HCEC 1CT (cell line): ENCODE results near the gene CFAP299.

Experiments used
- DNase-seq: peaks from one replicate; pipeline ENCODE4 v3.0.0-alpha.2; 2017

CFAP299 gene

DNA sequence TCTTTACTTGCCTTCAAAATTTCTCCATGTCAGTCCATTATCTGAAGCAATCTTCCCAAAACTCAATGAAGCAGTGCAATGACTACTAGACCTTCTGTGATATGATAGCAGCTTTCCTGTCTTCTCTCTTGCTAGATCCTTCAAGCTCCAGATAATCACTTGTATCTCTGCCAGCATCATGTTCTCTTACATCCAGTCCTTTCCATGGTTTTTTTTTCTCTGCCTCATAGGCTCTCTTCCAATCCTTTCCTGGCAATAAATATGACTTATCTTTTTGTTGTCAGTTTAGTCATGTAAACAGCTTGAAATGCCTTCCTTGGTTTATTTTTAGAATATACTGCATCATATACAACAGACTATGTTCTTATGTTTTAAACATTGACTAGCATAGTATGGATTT, 193.5 kb downstream of the CFAP299 start:
- DNase-seq: peak; percentile 24

DNA sequence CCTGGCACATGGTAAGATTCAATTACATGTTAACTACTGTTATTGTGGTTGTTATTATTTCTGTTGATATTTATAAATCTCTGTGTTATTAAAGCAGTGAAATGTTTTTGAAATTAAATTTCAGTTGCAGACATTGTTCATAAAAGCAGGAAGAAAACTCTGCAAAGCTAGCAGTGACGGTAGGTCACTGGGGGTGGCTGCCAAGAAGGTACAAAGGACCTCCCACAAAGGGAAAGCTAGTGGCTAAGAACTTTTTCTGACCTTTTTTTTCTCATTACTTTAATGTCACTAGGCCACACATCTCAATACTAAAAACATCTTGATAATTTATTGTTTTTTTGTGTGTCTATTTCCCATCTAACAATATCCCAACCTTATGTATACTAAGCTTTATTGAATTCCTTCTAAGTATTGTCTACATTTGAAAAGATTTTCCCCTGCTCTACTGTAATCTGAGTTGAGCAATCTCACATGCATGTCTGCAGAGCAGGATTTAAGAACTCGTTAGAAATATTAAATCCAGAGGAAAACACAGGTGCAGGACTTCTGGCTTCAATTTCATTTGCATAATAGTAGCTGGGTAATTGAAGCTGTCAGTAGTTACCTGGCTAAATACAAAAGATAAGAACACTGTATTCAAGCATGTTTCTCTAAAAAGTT, 197.3 kb downstream of the CFAP299 start:
- no peak for DNase-seq

DNA sequence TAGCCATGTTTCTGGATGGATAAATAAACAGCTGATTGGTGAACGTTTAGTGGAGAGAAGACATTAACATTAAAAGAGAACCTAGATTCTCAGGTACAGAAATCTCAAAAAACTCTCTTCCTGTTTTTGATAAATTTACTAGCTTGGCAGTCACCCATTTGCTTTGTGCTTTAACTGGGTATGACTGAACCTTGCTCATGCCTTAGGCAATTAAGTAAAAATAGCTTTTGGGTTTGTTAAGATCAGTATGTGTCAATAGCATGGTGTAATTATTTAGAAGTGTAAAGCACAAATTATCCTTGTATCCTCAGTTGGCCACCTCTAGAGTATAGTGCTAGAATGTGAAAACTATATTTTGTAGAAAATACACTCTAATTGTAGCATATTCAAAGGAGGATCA, 200.0 kb downstream of the CFAP299 start:
- DNase-seq: no peak

DNA sequence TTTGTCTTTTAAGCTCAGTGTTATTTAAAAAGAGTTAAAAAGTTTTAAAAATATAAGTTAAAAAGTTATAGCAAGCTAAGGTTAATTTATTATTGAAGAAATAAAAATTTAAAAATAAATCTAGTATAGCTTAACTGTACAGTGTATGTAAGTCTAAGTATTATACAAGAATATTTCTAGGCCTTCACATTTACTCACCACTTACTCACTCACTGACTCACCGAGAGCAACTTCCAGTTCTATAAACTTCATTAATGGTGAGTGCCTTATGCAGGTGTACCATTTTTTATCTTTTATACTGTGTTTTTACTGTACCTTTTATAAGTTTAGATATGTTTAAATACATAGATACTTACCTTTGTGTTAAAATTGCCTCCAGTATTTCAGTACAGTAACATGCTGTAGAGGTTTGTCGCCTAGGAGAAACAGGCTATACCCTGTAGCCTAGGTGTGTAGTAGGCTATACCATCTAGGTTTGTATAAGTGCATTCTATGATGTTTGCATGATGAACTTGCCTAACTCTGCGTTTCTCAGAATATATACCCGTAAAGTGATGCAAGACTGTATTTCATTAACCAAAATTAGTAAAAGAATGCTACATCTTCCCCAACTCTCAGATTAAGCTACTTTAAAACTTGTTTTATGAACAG, 202.9 kb downstream of the CFAP299 start:
- peak; percentile 59 for DNase-seq

DNA sequence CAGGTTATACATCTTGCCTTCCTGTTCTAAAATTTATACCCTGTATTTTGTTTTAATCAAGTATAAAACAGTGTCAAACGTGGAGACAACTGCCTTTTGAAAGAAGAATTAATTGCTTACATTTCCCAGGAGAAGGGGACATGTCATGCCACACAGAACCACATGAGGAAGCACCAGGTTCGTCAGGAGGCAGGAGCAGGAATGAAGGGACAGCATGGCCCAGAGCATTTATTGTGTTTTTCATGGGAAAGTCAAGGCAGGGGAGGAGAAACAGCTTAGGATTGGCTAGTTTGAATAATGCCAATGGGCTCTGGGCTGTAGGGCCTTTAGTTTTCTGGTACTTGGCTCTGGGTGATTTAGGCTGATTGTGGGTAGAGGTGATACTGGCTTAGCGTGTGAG, 203.7 kb downstream of the CFAP299 start:
- DNase-seq: no peak

DNA sequence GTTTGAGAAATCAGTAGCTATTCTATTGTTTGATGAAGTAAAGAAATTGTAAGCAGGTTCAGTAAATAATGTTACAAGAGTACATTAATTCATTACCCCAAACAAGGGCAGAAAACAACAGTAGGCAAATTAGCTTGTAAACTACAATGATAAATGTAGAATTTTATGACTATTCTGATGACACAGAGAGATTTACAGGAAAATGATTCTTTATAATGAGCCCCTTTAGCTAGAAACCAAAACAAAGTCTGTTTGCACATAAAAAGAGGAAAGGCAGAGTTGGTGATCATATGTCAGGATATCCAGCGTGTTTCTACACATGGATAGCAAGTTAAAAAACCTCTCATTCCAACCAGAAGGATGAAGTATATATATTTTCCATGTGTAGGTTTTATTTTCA, 204.8 kb downstream of the CFAP299 start:
- DNase-seq: no peak

DNA sequence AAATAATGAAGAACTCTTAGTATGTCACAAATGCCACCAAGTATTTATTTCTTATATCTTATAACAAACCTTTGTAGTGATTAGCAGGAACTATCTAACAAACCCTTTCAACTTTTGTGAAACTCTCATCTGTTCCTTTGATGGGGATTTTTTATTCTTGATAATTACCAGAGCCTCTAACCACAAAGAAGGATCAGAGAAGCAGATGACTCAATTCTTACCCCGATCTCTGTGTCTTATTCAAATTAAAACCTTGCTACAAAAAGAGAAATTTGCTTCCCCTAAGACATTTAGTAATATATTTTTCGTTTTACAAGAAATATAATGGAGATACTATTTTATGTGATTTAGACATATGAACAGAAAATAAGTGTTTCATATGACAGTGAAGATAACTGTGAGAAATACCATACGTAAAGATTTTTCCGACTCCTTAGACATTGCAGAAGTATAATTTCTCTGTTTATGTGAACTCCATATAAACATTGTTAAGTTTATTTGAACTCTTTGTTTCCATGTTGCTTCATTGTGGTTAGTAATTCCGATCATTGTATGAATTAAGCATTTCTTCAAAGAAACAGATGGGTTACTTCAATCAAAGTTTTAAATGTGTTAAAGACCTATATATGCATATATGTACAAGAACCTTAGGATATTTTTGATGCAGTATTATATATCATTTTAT, 205.4 kb downstream of the CFAP299 start:
- DNase-seq: peak; percentile 15

DNA sequence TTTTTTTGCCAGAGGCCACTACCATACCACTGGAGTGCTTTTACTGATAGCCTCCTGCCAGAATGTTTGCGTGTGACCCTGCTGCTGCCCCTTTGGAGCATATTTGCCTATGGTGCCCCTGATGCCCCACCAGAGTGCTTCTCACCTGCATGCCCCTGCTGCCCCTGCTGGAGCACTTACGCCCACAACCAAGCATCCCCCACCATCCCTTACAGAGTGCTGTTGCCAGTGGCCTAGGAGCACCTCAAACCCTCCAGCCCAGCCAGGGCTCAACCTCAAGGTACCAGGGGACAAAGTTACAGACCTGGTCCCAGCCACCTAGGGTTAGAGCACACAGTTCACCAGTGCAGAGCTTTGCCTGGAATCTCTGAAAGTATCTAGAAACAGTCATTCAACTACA, 207.2 kb downstream of the CFAP299 start:
- no peak for DNase-seq

DNA sequence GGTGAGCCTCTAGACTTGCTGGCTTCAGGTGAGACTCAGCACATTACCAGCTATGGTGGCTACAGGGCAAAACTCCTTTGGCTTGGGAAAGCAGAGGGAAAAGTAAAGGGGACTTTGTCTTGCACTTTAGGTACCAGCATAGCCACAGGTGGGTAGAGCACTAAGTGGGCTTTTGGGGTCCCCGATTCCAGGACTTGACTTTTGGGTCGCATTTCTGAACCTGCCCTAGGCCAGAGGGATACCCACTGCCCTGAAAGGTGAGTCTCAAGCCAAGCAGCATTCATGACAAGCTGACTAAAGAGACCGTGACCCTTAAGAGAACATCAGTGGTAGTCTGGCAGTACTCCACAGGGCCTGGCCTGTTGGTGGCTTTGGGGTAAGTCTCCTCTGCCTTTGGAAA, 224.8 kb downstream of the CFAP299 start:
- DNase-seq: no peak

DNA sequence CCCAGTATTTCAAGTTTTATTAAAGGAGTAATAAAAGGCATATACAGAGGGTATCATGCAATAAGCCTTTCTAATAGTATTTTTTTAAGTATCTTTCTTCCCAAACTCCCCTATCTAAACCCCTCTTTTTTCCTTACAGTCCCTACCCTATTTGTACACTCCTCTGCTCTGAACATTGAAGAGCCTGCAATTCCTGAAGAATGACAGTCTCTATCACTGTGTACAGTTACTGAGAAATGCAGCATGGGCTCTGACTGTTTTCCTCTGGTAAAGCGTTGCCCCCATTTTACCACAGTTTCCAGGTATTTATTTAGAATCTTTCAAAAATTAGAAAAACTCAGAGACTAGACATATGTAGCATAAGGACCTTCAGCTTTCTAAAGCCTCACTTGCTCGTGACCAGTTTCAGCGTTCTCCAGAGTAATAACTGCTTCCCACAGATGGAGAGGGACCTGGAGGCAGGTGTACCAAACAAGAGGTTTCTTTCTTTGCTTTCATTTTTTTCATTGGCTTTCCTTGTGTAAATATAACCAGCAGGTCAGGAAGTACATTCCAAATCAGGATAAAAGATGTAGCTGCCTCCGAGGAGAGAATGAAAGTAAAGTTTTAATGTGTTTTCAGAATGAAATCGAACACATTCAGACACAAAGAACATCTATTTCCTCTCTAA, 230.8 kb downstream of the CFAP299 start:
- DNase-seq: no peak

DNA sequence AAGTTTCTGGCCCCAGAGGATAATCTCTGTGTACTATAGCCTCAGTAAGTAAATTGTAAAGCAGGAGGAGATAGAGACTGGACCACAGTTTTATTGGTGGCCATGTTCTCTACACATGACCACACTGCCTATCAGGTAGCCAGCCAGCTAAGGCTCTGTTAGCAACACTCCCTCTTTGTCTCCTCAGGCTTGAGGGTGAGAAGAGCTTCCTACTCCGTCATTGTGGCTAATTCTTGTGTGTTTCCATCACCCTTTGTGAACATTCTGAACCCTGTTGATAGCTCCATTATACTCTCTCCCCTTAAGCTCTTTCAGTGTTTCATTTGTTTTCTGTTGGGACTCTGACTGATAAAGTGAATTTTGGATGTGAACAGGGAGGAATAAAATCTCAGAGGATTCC, 233.4 kb downstream of the CFAP299 start:
- DNase-seq: no peak

DNA sequence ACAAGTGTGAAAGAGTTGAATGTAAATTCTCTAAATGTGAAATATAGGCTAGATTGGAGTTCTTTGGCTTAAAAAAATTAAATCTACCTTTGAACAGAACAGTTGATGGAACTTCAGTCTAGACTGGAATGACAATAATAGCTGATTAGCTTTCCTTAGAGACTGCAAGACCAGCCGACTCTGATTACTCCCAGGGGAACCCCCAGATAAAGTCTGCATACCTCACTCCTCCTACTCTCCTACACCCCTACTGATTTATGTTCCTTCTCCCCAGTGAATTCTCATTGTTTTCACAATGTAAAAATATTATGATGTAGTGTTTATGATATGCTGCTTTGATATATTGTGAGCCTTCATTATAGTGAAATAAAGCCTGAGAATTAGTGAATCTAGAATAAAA, 241.3 kb downstream of the CFAP299 start:
- DNase-seq: no peak

DNA sequence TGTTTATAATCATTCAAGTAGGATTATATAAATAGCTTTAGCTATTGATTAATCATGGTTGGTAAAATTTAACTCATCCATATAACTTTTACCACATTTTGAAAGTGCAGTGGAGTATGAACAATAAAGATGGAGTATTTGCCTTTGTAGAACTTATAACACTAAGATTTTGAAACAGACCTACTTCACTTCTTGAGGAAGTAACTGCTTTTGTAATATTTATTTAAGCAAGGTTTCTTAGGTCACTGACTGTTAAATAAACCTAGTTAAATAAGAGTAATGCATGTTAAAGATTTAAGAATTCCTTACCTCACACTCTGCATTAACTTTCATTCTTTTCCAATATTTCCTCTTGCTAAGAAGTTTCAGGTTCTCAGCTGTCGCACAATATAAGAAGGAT, 242.5 kb downstream of the CFAP299 start:
- no peak for DNase-seq

DNA sequence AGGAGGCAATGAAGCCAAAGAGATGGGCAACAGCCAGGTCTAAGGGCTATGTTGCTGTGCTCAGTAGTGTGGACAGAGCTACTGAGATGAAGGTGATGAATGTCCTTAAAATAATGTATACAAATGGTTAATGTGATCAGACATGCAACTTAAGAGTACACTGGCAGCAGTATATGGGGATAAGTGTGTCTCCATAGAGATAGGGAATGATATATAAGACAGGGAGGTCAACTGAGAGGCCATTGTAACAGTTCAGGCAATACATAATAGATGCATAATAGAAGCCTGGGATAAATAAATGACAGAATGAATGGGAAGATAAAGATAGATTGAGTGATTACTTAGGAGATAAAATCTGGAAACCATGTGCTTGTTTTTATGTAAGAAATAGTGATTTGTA, 250.0 kb downstream of the CFAP299 start:
- DNase-seq: no peak

DNA sequence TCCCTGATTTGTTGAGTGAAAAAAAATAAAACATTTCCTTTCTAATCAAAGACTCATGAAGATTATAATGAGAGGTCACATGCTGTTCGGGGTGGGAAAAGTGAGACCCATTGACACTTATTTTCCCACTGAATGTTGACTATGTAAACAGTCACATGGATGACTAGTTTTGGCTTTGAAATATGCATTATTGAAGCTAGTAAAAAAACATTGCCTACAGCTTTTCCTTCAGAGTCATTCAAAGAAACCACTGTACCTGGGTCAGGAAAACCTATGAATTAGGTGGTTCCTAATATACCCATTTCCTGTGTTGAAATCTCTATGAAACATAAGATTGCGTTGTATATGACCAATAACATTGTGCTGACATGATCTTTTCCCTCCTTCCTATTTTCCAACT, 251.2 kb downstream of the CFAP299 start:
- no peak for DNase-seq

DNA sequence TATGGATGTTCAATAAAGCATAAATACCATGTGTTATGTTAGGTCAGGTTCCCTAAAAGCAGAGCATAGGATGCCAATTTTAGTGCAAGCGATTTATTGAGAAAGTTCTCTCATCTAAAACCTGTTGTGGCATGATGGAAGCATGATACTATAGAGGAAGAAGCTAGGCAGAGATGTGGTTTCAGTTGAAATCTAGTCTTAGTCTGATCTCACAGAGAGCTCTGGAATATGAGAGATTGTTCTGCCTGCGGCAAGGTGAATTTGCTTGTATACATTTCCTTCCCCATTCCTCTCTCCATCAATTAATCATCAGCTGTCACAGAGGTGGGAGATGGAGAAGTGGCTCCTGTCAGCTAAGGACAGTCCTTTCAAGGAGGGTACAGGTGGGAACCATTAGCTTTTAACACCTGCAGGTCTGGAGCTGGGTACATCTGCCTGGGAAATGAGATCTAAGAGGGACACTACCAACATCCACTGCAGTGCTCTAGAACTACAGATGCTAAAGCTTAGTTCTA, 252.4 kb downstream of the CFAP299 start:
- DNase-seq: no peak

DNA sequence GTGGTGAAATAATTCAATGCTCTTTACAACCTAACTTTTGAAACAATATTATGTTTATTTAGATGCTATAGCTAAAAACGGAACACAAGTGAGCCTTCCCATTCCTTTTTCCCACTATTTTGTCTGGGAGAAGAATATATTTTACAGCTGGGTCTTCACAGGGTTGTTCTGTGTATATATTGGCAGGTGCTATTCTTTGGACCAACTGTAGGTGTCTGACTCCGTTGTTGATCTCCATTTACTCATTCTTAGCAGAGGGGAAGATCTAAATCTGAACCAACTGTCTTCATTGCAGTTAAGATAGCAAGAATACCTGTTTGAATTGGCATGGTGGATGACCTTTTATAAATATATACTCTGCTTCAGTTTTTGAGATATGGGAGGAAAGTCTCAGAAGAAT, 257.4 kb downstream of the CFAP299 start:
- no peak for DNase-seq

DNA sequence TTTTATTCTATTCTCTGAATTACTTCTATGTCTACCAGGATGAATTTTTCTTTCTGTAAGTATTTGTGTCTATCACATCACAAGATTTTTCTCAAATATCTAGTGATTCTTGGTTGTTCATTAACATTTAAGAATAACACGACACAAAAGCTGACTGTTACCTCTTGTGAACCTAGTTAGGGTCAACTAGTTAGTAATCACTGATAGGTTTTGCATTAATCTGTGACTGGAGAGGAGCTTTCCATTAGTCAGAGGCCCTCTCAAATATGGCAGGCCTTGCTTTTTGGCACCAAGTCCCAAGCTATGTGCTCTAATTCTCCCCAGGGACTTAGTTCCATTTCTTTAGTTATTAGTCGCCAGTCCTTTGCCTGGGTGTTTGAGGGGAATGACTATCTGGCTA, 259.2 kb downstream of the CFAP299 start:
- no peak for DNase-seq

DNA sequence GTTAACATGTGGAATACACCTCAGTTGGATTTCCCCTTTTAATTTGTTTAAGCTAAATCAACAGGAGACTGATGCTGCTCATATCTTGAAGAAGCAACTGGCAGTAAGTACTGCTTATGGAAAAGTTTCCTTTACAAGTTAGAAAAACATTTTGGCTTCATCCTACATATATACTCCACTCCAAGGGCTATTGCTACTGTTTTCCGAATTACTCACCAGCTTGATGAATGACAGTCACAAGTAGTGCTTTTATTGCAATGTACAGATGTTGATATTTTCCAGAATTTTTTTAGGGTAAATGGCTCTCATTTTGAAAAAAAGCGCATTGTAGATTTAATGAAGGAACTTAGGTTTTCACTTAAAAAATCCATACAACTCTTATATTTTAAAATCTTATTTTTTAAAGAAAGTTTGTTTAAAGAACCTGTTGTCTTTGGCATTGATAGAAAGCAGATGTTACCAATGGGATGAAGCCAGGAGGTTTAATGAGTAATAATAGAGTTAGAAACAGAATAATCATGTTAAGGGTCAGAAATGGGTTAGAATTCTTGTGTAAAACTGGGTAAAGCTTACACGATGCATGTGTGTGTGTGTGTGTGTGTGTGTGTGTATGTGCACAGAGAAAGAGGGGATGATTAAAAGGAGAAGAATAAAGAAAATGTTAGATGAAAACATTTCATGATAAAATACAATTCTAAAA, 272.9 kb downstream of the CFAP299 start:
- DNase-seq: peak; percentile 61

DNA sequence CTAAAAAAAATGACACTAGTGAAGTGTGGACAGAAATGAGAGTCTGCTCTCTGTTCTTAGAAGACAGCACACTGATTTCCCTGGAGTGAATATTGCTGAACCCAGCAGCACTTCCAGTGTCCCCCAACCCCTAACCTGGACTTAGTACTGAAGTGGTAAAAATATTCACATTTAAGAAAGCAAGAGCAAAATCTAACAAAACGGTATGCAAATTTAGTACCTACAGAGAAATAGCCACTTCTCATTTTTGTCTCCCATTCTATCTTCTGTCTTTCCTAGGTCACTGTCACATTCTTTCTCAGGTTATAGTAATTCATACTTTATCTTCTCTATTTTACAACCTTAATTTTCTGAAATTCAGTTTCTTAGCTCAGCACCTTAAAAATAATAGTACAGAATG, 274.7 kb downstream of the CFAP299 start:
- no peak for DNase-seq

DNA sequence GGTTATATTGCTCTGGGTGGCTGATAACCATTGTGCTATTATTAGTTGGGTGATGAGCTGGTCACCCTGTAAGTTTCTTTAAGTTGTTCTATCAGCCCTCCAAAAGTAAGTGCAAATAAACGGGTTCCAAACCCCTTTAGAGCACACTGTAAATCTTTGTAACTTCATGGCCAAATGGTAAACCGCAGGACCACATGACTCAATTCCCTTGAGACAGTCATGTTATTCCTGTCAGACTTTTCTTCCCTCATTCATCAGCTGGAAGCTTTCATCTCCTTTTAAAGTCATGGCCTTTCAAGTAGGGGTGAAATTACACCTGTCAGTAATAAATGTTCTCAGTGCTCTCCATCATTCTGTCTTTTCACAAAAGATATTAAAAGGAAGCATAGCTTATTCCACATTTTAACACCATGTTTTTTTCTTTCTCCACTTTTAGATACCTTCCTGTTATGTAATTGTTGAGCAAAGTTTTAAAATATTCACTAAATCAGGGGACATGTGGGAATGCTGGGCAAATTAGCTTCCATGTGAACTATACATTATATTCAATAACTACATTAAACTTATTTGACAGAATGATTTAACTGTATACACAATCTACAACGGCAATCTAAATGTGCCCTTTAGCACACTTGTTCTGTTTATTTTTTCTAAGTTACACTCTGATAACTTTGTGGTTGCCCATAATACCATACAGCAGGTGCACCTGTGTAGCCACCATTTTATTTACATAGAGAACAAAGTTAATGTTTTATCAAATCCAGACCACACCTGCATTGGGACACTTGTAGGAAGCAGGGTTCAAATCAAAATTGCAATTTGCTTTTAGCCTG, 275.5 kb downstream of the CFAP299 start:
- peak; percentile 14 for DNase-seq

DNA sequence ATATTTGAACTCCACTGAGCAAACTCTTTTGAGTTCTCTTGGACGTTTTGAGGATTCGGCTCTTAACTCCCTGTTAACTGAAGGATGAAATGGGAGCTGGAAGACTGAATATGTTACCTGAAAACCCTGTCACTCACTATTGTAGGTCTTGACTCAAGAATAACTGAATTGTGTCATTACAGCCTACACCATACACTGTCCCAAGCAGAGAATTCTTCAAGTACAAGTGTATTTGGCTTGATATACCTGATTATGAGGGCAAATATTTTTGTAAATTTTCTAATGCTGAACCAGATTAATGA, 276.1 kb downstream of the CFAP299 start:
- DNase-seq: no peak
